ES-I3 (cell line): Measurements from ENCODE around the gene RYR1.

Experiments used
- H3K36me3 ChIP-seq: 2 replicates; pipeline ENCODE4 v1.6.1; 2013; ENCODE audit warnings: mild to moderate bottlenecking, low read length, control low read depth, moderate library complexity; ENCODE audit not compliant: insufficient read depth
- H3K4me1 ChIP-seq: 2 replicates; pipeline ENCODE4 v1.6.1; 2013; ENCODE audit warnings: mild to moderate bottlenecking, control low read depth, low read length; ENCODE audit not compliant: insufficient read depth
- H3K9ac ChIP-seq: 2 replicates; pipeline ENCODE4 v1.6.1; 2013; ENCODE audit warnings: low read depth, mild to moderate bottlenecking, low read length, moderate library complexity
- H3K9me3 ChIP-seq: 2 replicates; pipeline ENCODE4 v1.6.1; 2013; ENCODE audit warnings: mild to moderate bottlenecking, low read length, moderate library complexity; ENCODE audit not compliant: control insufficient read depth, insufficient read depth

The RYR1 gene

GRCh38 chr19:38433268-38433733 lies at the start of gene RYR1:
Gene RYR1 (plus strand): TSS chr19:38433691. CDS start chr19:38433830, 139 bp downstream.
- no peaks in the 10 kb centered on the region for H3K9me3 ChIP-seq
- H3K36me3 ChIP-seq = no peaks in the 10 kb centered on the region
- H3K4me1 ChIP-seq = peaks cover 10% of the 10 kb centered on the region
- H3K9ac ChIP-seq = peak within 1 kb of the TSS; percentile 57

GRCh38 chr19:38383743-38384142 lies 49.7 kb upstream of the RYR1 start:
- no peaks in the 10 kb centered on the region for H3K9me3 ChIP-seq
- H3K36me3 ChIP-seq = peaks cover 15% of the 10 kb centered on the region; the same call in 1 of the 2 replicates
- no peak overlapping the region for H3K9ac ChIP-seq
- no peaks in the 10 kb centered on the region; the same call in 1 of the 2 replicates for H3K4me1 ChIP-seq

GRCh38 chr19:38384209-38385027 lies 49.1 kb upstream of the RYR1 start:
- H3K36me3 ChIP-seq = peaks cover 13% of the 10 kb centered on the region; the same call in 1 of the 2 replicates
- no peak overlapping the region for H3K9ac ChIP-seq
- no peaks in the 10 kb centered on the region; the same call in 1 of the 2 replicates for H3K4me1 ChIP-seq
- H3K9me3 ChIP-seq = no peaks in the 10 kb centered on the region

- Histone ChIP-seq H3K4me1 (no peaks in the 10 kb centered on the region; the same call in 1 of the 2 replicates), H3K9ac (no peak overlapping the region; the same call in 1 of the 2 replicates), H3K9me3 (no peaks in the 10 kb centered on the region), H3K36me3 (peaks cover 11% of the 10 kb centered on the region; the same call in 1 of the 2 replicates)
Observed at GRCh38 chr19:38385057-38385803, 48.3 kb upstream of the RYR1 start.

- H3K4me1 ChIP-seq = peaks cover 5% of the 10 kb centered on the region
Observed at GRCh38 chr19:38385804-38386257, 47.7 kb upstream of the RYR1 start.

GRCh38 chr19:38386300-38386970 lies 47.1 kb upstream of the RYR1 start:
- no peaks in the 10 kb centered on the region for H3K9me3 ChIP-seq
- H3K4me1 ChIP-seq = peaks cover 10% of the 10 kb centered on the region
- H3K36me3 ChIP-seq = peaks cover 6% of the 10 kb centered on the region; the same call in 1 of the 2 replicates
- peak overlapping the region; percentile 56; the same call in 1 of the 2 replicates for H3K9ac ChIP-seq

More at GRCh38 chr19:38385804-38386257, 47.7 kb upstream of the RYR1 start:
- Histone ChIP-seq H3K9ac (peak overlapping the region; percentile 56; the same call in 1 of the 2 replicates), H3K36me3 (peaks cover 11% of the 10 kb centered on the region; the same call in 1 of the 2 replicates), H3K9me3 (no peaks in the 10 kb centered on the region)

GRCh38 chr19:38386971-38387549 lies 46.4 kb upstream of the RYR1 start:
- H3K9ac ChIP-seq = peak overlapping the region; percentile 56

GRCh38 chr19:38387550-38388348 lies 45.7 kb upstream of the RYR1 start, which contains the start of gene GGN:
Gene GGN (minus strand): TSS chr19:38388034. CDS start chr19:38387261, 773 bp downstream.
- H3K9me3 ChIP-seq = no peaks in the 10 kb centered on the region
- H3K4me1 ChIP-seq = peaks cover 19% of the 10 kb centered on the region
- H3K9ac ChIP-seq = peak within 1 kb of the TSS; percentile 75
- peaks cover 4% of the 10 kb centered on the region; the same call in 1 of the 2 replicates for H3K36me3 ChIP-seq

More at GRCh38 chr19:38386971-38387549, 46.4 kb upstream of the RYR1 start:
- peaks cover 15% of the 10 kb centered on the region for H3K4me1 ChIP-seq
- no peaks in the 10 kb centered on the region for H3K9me3 ChIP-seq
- peaks cover 4% of the 10 kb centered on the region; the same call in 1 of the 2 replicates for H3K36me3 ChIP-seq

GRCh38 chr19:38388349-38389100 lies 45.0 kb upstream of the RYR1 start, which contains the start of gene SPRED3:
Gene SPRED3 (plus strand): TSS chr19:38388697. CDS start chr19:38390303, 1,606 bp downstream.
- Histone ChIP-seq H3K36me3 (peaks cover under 1% of the 10 kb centered on the region), H3K9me3 (no peaks in the 10 kb centered on the region), H3K9ac (peak within 1 kb of the TSS; percentile 75), H3K4me1 (peaks cover 20% of the 10 kb centered on the region)

- Histone ChIP-seq H3K4me1 (peaks cover 22% of the 10 kb centered on the region), H3K9ac (peak overlapping the region; percentile 75), H3K9me3 (no peaks in the 10 kb centered on the region), H3K36me3 (peaks cover 3% of the 10 kb centered on the region)
Observed at GRCh38 chr19:38389101-38389925, 44.2 kb upstream of the RYR1 start.

GRCh38 chr19:38389957-38390924 lies 43.2 kb upstream of the RYR1 start:
- peaks cover 23% of the 10 kb centered on the region for H3K4me1 ChIP-seq
- H3K9ac ChIP-seq = peak overlapping the region; percentile 45; the same call in 1 of the 2 replicates
- H3K9me3 ChIP-seq = no peaks in the 10 kb centered on the region
- H3K36me3 ChIP-seq = peaks cover 3% of the 10 kb centered on the region
